ENCODE data around the gene DISP1. TPM values are rescaled to one million over a fixed set of nuclear protein-coding genes. Genes with fewer than 3 reads are reported as not detected.

DISP1 gene
- 22.9 TPM for total RNA-seq
- long read RNA-seq, full-length matches to known transcripts = 15 of 30 reads
- long read RNA-seq, partial matches to known transcripts = 6 of 30 reads
- long read RNA-seq, other reads (novel, unspliced or antisense) = 9 of 30 reads

- peak within 1 kb of the TSS; percentile 72 for H3K4me3 ChIP-seq
- H3K27me3 ChIP-seq = no peaks in the 10 kb centered on the region
- no peak for TF ChIP-seq CTCF (IDR thresholded peaks at IDR 0.05)
- peak; percentile 92 for DNase-seq
- H3K27ac ChIP-seq = peak within 1 kb of the TSS; percentile 87
- H3K9me3 ChIP-seq = no peaks in the 10 kb centered on the region
- H3K36me3 ChIP-seq = no peaks in the 10 kb centered on the region
- H3K4me1 ChIP-seq = peaks cover 17% of the 10 kb centered on the region
- intact Hi-C loops (cut with DNase I) = no loop called here
- ATAC-seq = peak; percentile 97
Observed at GRCh38 chr1:222814536-222815439, at the start of gene DISP1. Gene DISP1, plus strand, starts transcription at chr1:222815039. Its CDS starts 127,785 bp downstream, at chr1:222942824.

GRCh38 chr1:222767152-222767571, 47.7 kb upstream of the DISP1 start:
- Histone ChIP-seq H3K4me1 (no peaks in the 10 kb centered on the region), H3K27me3 (no peaks in the 10 kb centered on the region), H3K27ac (no peak overlapping the region), H3K4me3 (no peak overlapping the region), H3K36me3 (no peaks in the 10 kb centered on the region), H3K9me3 (peaks cover 12% of the 10 kb centered on the region)
- no peak for TF ChIP-seq CTCF (IDR thresholded peaks at IDR 0.05)
- intact Hi-C loops (cut with DNase I) = no loop called here
- DNase-seq (no peak), ATAC-seq (no peak)

DNA sequence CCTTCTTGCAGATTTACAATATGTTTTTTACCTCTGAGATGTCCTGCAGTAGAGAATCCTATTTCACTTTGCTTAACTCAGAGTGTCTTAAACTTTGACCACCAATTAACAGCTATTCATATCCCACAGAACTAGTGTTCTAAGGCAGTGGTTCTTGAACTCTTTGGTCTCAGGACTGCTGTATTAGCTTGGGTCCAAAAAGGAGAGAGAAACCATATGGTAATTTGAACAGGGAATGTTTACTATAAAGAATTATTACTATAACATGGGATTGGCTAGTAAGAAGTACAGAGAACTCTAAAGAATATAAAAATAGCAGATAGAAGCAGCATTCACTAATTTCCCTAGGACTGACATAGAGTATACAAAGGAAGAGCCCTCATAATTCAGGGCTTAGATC, 46.2 kb upstream of the DISP1 start:
- no peak for TF ChIP-seq CTCF (IDR thresholded peaks at IDR 0.05)
- H3K9me3 ChIP-seq = peaks cover 12% of the 10 kb centered on the region
- H3K36me3 ChIP-seq = no peaks in the 10 kb centered on the region
- no peaks in the 10 kb centered on the region for H3K27me3 ChIP-seq
- no peak overlapping the region for H3K4me3 ChIP-seq
- H3K27ac ChIP-seq = no peak overlapping the region
- no peaks in the 10 kb centered on the region for H3K4me1 ChIP-seq
- intact Hi-C loops (cut with DNase I) = no loop called here
- ATAC-seq (no peak), DNase-seq (no peak)

GRCh38 chr1:222769181-222769580, 45.7 kb upstream of the DISP1 start:
- H3K9me3 ChIP-seq = peaks cover 12% of the 10 kb centered on the region
- no peaks in the 10 kb centered on the region for H3K4me1 ChIP-seq
- no peak overlapping the region for H3K27ac ChIP-seq
- DNase-seq (no peak), ATAC-seq (peak; percentile 34)
- no peaks in the 10 kb centered on the region for H3K27me3 ChIP-seq
- H3K36me3 ChIP-seq = no peaks in the 10 kb centered on the region
- intact Hi-C loops (cut with DNase I) = no loop called here
- no peak overlapping the region for H3K4me3 ChIP-seq
- peak; percentile 5 for TF ChIP-seq CTCF (IDR thresholded peaks at IDR 0.05)

DNA sequence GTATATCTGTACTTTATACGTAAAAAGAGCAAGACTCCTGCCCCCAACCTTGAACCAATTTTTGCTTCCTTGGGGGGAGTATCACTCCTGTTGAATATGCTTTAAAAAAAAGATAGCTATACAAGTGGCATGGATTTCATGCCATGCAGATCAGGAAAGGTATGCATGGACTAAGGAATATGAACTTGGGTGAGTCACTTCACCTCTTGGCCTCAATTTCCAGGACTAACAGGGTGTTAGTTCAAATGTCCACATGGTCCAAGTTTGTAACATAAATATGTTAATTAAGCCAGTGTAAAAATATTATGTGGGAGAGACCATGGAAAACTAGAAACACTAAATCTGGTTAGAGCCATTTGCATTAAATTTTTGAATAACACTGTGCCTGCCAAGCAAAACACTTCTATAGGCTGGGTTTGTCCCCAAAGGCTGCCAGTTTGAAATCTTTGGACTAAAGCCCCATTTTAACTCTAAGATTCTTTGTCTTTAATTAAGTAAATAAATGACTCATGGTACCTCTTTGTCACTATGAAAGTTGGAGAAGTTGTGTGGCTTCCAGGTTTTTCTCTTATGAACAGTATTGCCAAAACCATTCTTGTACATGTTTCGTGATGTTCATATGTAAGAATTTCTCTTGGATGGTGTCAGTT, 44.7 kb upstream of the DISP1 start:
- no peak for ATAC-seq
- H3K4me1 ChIP-seq = no peaks in the 10 kb centered on the region
- no peaks in the 10 kb centered on the region for H3K27me3 ChIP-seq
- H3K27ac ChIP-seq = no peak overlapping the region
- no peak for TF ChIP-seq CTCF (IDR thresholded peaks at IDR 0.05)
- no peak overlapping the region for H3K4me3 ChIP-seq
- H3K36me3 ChIP-seq = no peaks in the 10 kb centered on the region
- intact Hi-C loops (cut with DNase I) = no loop called here
- no peak for DNase-seq
- peaks cover 12% of the 10 kb centered on the region for H3K9me3 ChIP-seq

Measured in upper lobe of right lung (tissue), 1 donor.